Right renal pelvis (tissue), 4 donors: ENCODE measurements around the gene COL6A1. TPM values are rescaled to one million over a fixed set of nuclear protein-coding genes. Genes with fewer than 3 reads are reported as not detected.

ENCODE experiments used
- DNase-seq, 4 donors: peaks; one replicate each; pipeline ENCODE4 v3.0.0-alpha.2; 2013; ENCODE audit warnings: low read depth in 4 of 4, low spot score in 3 of 4, missing footprints in 1 of 4
- polyA plus RNA-seq, 4 donors: library from polyadenylated mRNA; unstranded; fragments of 120-200 nt; gene quantifications; one replicate each; pipeline ENCODE4 v1.2.1, GENCODE V29; 2013; ENCODE audit not compliant: insufficient read length in 4 of 4

COL6A1 gene
- polyA plus RNA-seq, result 100 to 1,000 TPM; 251 to 352 (median 268) TPM

GRCh38 chr21:45981151-45982091 is at the start of gene COL6A1:
Gene COL6A1 (plus strand): TSS chr21:45981770. CDS start chr21:45981851, 81 bp downstream.
- peak in 1 of 4 donors; percentile 61 for DNase-seq

GRCh38 chr21:45932922-45933502 is 48.6 kb upstream of the COL6A1 start:
- no peak for DNase-seq

- DNase-seq, result no peak
Measured at GRCh38 chr21:45934085-45934484, 47.5 kb upstream of the COL6A1 start.

- no peak for DNase-seq
Measured at GRCh38 chr21:45934554-45934953, 47.0 kb upstream of the COL6A1 start.

- DNase-seq, result no peak
Measured at GRCh38 chr21:45935628-45936027, 45.9 kb upstream of the COL6A1 start.

GRCh38 chr21:45937721-45938452 is 43.7 kb upstream of the COL6A1 start:
- DNase-seq, result no peak

GRCh38 chr21:45938453-45938755 is 43.2 kb upstream of the COL6A1 start:
- DNase-seq, result no peak

GRCh38 chr21:45938811-45939520 is 42.6 kb upstream of the COL6A1 start:
- DNase-seq, result no peak

GRCh38 chr21:45939521-45940045 is 42.0 kb upstream of the COL6A1 start:
- DNase-seq, result no peak

- DNase-seq, result no peak
Measured at GRCh38 chr21:45940091-45940490, 41.5 kb upstream of the COL6A1 start.

GRCh38 chr21:45940621-45941337 is 40.8 kb upstream of the COL6A1 start:
- no peak for DNase-seq

GRCh38 chr21:45941338-45941710 is 40.2 kb upstream of the COL6A1 start:
- DNase-seq, result no peak

- DNase-seq, result no peak
Measured at GRCh38 chr21:45941717-45942546, 39.6 kb upstream of the COL6A1 start.

GRCh38 chr21:45942755-45943629 is 38.6 kb upstream of the COL6A1 start:
- DNase-seq, result no peak

GRCh38 chr21:45943630-45944540 is 37.7 kb upstream of the COL6A1 start:
- DNase-seq, result no peak

GRCh38 chr21:45944601-45945000 is 37.0 kb upstream of the COL6A1 start:
- DNase-seq, result no peak
